Measurements from ENCODE around the gene ROBO4.

Gene ROBO4

DNA sequence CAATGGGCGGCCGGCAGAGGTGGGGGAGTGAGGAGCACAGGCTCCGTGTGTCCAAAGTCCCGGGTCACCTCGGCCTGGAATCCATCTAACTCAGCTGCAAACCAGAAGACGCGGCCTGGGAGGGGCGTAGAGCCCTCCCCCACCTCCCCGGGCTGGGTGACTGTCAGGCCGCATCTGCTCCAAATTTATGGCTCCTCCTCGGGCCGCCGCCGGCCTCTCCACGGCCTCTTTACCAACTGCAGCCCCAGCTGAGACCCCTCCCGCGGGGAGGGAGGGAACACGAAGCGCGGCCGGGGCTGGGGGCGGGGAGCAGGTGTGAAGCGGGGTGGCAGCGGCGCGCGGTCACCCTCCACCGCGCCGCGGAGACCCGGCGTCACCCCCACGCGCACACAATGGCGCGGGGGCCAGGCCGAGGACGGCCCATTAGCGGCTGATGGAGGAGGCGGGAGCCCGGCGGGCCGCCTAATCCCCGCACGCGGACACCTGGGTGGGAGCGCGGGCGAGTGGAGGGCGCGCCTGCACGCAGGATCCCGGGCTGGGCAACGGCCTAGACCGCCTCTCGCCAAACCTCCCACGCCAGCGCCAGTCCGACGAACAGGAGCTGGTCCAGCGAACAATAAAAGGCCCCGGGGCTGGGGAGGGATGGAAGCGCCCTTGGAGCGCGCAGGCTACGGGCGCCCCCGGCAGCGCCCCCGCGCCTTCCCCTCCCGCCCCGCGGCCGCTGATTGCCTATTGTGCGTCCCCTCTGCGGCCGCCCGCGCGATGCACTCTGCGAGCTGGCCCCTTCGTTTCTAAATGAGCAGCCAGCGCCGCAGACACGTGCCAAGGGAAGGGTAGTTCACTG, 58.3 kb downstream of the ROBO4 start:
- DNase-seq = no peak

DNA sequence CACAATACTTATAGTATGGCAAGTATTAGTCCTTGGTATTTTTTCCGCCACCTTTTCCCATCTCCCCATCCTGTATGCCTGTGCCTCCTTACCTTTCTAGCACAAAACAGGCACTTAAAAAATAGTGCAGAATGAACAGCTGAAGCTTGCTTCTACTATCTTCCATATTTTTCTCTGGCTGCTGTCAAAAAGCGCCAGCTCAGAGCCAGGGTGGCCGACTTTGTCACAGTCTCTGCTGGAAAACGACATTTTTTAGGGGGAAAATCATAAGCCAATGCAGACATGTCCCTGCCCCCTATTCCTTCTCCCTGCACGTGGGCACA, 58.9 kb downstream of the ROBO4 start:
- no peak for DNase-seq

DNA sequence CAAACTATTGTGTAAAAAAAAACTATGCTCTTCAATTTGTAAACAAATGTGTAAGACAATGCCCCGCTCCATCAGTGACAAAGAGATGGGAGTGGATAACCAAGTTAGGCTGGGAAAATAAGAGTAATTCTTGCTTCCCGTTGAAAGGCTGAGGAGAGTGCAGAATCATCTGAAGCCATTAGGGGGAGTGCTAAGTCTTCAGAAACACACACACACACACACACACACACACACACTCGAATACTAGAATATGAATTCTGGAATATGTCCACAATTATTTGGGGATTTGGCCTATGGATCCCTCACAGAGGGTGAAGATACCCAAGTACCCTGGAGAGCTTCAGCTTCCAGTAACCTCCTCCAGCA, 60.2 kb downstream of the ROBO4 start:
- no peak for DNase-seq

DNA sequence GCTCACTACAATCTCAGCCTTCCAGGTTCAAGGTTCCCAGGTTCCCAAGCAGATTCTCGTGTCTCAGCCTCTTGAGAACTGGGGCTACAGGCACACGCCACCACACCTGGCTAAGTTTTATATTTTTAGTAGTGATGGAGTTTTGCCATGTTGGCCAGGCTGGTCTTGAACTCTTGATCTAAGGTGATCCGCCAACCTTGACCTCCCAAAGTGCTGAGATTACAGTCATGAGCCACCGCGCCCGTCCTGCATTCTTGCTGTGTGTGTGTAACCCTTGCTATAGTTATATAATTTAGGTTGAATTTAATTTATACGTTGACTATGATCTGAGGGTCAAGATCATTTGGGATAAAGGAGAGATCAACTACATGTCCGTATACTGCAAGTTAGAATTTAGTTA, 61.7 kb downstream of the ROBO4 start:
- DNase-seq = no peak

DNA sequence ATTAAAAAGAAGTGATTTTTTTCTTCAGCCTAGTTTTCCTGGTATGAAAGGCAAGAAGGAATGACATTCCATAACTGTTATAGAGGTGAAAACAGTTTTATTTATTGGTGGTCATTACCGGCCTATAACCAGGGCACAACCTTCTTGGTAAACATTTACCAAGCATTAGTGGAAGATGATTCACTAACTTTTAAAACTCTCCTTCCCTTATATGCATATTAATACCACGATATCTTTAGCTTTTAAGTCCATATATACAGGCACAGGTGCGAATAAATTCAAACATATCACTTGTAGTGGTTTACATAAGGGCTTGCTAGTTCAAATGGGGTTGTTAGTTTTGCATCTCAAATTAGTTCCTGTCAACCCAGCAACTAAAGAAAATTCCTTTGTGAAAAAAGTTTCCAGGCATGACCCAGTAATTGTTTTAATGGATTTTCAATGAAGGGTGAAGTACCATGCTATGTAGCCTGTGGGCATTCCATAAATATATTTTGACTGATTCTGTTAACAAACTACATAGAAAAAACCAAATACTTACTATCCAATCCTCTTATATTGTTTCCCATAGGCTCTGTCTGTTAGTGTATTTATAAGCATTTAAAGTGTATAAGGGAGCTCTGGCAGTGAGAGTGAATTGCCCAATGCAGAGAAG, 63.0 kb downstream of the ROBO4 start:
- no peak for DNase-seq

Measured in activated CD8-positive, alpha-beta memory T cell treated with anti-CD3 and anti-CD28 coated beads, Interleukin-2, amount 50 U/mL, for 48 hours (primary cell).